Gastrocnemius medialis (tissue), 4 donors: ENCODE data around the gene PIGN.

ENCODE experiments used
- POLR2A ChIP-seq, 2 donors: fragments of 450-650 bp; IDR thresholded peaks; one replicate each; pipeline ENCODE4 v1.6.1; 2017; ENCODE audit warnings: antibody characterized with exemption in 2 of 2, mild to moderate bottlenecking in 2 of 2, moderate library complexity in 2 of 2
- TF ChIP-seq, protein P1 (sequence below), 5 experiments: fragments of 450-650 bp in 3 of 5; fragments of 200-600 bp in 2 of 5; sonication (generic) in 2 of 5; IDR thresholded peaks in 4 of 5; conservative IDR thresholded peaks in 1 of 5; 1 replicate in 4 of 5; 2 replicates in 1 of 5; pipeline ENCODE4 v1.5.1; 2016 to 2019; ENCODE audit warnings: antibody characterized with exemption in 5 of 5, mild to moderate bottlenecking in 3 of 5, moderate library complexity in 3 of 5

DNA sequence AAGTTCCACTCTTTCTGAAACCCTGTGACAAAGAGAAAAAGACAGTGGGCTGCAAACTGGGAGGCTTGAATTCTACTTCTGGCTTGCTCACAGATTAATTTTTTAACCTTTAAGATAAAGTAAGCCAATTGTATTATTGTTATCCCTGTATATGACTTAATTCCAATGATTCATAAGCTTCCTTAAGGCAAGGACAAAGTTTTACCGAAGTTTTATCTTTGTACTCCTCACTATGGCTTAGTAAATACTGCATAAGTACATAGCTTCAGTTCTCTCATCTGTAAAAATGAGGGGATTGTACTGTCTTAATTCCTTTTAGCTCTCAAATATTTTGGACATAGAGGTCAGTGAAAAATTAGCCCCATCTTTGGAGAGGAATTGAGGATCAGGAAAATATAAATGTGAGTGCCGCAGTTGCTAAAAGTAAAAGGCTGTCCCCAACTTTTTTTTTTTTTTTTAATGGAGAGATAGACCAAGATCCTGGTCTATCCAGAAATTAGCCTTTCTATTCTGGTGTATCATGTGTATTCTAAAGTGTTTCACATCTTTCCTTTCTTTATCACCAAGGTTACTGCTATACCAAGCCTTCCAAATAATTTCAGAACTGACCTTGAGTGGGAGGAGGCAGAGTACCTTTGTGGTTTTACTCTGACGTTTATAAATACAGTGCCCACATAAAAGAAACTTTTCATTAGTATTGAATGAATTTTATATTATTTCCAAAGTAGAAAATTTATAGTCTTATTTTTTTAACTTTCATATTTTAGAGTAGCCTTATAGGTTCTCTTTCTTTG, 13.5 kb upstream of the PIGN start:
- TF ChIP-seq, protein P1, sequence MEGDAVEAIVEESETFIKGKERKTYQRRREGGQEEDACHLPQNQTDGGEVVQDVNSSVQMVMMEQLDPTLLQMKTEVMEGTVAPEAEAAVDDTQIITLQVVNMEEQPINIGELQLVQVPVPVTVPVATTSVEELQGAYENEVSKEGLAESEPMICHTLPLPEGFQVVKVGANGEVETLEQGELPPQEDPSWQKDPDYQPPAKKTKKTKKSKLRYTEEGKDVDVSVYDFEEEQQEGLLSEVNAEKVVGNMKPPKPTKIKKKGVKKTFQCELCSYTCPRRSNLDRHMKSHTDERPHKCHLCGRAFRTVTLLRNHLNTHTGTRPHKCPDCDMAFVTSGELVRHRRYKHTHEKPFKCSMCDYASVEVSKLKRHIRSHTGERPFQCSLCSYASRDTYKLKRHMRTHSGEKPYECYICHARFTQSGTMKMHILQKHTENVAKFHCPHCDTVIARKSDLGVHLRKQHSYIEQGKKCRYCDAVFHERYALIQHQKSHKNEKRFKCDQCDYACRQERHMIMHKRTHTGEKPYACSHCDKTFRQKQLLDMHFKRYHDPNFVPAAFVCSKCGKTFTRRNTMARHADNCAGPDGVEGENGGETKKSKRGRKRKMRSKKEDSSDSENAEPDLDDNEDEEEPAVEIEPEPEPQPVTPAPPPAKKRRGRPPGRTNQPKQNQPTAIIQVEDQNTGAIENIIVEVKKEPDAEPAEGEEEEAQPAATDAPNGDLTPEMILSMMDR (IDR thresholded peaks at IDR 0.05 in 4 of 5, conservative IDR thresholded peaks at IDR 0.05 in 1 of 5), result no peak
- TF ChIP-seq POLR2A (IDR thresholded peaks at IDR 0.05), result no peak
